Kidney tubule cell (primary cell): ENCODE measurements around the gene YBX1.
A peak's percentile ranks its signal among the peaks of the same experiment; 100 is the strongest.
"Not testable (repeated sequence)": the region's sequence is repeated elsewhere in the genome, so short reads cannot be mapped to it uniquely, and the experiment has no call there.

Experiments
- DNase-seq: peaks from one replicate; pipeline ENCODE4 v3.0.0-alpha.2; 2018; ENCODE audit warnings: low spot score

YBX1 gene

DNA sequence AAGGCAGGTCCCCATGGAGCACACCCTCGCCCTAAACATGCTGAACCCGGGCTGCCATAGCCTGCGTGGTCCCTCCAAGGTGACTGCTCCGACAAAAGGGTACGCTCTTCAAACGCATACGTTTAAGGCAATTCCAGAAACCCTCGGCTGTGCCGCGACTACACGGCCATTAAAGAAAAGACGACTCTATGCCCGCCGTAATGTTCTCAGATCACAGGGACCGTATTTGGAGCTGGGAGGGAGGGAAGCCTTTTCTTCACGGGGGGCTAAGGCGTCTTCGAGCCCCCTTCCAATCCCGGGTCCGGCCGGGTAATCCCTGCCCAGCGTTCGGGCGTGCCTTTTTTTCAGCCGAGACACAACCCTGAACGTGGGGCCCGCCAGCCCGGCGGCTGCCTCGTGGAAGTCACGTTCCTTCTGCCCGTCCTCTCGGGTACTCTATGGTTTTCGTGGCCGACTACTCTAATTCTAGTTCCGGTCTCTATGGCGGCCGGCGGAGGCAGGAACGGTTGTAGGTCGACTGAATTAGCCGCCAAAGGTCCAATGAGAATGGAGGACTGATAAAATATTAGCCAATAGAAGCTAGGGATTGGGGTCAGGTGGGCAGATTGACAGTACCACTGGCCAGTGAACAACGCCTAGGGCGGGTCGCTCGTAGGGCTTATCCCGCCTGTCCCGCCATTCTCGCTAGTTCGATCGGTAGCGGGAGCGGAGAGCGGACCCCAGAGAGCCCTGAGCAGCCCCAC, at the start of gene YBX1:
Gene YBX1 (plus strand): TSS at position 678 of the 743 bp plus-strand sequence. CDS start 148 bp downstream, outside the sequence.
- peak; percentile 99 for DNase-seq

DNA sequence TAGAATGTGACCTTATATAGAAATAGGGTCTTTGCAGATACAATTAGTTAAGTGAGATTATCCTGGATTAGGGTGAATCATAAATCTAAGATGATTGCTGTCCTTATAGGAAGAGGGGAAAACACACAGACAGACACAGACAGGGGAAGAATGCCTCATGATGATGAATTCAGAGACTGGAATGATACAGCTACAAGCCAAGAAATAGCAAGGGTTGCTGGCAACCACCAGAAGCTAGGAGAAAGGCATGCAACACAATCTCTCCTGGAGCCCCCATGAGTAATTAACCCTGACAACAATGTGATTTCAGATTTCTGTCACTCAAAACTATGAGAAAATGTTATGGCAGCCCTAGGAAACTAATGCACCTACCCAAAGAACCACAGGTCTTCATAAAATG, 43.1 kb upstream of the YBX1 start:
- DNase-seq: peak; percentile 9

DNA sequence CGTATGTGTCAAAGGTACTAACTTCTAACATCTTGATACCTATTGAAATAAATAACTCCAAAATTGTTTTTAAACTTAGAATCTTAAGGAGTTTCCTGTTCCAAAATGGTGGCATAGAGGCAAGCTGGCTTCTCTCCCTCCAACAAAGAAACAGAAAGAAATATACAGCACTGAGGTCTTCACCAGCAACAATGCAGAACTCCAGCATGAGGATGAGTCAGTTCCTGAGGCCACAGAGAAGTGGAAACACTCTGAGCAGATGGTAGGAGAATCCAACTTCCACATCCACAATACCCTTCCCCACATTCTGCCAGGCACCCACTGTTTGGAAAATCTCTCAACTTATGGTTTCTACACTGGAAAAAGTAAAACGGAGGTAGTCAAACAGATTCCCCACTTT, 36.2 kb upstream of the YBX1 start:
- peak; percentile 17 for DNase-seq

DNA sequence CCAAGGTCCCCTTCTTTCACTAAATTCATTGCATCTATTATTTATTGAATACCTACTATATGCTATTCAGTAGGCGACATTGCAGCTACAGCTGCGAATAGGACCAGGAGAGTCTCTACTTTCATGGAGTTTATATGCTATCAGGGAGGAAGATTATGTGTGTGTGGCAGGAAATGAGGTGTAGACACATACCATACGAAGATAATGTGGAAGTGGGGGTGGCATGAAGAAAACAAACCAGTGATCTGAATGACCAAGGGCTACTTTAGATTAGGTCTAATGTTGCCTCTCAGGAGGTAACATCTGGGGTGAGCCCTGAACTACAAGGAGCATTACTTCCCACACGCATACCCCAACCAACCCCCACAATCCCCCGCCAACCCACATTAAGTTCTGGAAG, 25.0 kb upstream of the YBX1 start:
- no peak for DNase-seq

DNA sequence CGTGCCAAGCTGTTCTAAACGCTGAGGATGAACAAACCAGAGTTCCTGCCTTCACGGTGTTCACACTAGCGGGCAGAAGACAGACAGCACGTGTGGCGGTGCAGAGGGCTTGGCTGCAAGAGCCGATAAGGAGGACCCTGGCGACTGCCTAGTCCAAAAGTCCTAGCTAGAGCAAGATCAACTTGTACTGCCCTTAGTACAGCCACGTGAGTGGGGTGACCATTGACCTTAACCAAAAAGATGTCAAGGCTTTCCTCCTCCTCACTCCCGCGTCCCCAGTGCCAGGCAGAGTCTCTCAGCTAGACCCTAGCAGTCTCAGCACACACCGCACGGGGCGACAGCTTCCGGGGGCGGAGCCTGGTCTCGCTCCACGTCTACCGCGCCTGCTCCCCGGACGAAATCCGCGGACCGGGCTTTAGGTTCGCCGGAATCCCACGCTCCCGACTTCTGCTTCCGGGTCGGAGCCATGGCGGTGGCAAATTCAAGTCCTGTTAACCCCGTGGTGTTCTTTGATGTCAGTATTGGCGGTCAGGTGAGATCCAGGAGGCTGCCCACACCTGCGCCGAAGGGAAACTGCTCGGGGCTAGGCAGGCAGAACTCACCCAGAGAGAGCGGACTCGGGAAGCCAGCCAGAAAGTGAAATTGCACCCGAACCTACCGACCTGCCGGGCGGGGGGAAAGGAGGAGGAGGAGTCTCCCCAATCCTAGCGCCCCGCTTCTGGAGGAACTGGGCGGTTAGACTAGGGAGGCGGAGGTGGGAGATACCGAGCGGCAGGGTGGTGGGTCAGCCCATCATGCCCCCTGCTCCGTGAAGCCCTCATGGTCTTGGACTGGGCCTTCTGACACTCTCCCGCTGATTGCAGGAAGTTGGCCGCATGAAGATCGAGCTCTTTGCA, 24.0 kb upstream of the YBX1 start, which contains the start of gene PPIH:
Gene PPIH (plus strand): TSS at position 443 of the 896 bp plus-strand sequence. CDS start 24 bp downstream, at position 467.
- peak; percentile 94 for DNase-seq

DNA sequence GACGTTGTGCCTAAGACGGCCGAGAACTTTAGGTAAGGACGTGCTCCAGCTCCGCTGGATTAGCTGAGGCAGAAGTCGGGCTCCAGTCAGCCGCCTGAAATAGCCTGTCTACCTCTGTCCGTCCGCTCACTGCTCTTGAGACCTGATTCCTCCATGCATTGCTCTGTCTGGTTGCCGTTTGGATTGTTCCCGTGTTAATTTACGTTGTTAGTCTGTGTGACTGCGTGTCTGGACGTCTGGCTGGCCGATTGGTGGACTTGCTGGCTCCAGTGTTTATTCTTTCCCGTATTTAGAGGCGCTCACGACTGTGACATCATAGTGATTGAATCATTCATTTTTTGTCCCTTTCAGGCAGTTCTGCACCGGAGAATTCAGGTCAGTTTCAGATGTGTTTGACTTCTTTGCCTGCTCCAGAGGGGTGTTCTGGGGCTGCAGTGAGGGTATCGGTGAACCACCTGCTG, 23.3 kb upstream of the YBX1 start:
- peak; percentile 18 for DNase-seq

DNA sequence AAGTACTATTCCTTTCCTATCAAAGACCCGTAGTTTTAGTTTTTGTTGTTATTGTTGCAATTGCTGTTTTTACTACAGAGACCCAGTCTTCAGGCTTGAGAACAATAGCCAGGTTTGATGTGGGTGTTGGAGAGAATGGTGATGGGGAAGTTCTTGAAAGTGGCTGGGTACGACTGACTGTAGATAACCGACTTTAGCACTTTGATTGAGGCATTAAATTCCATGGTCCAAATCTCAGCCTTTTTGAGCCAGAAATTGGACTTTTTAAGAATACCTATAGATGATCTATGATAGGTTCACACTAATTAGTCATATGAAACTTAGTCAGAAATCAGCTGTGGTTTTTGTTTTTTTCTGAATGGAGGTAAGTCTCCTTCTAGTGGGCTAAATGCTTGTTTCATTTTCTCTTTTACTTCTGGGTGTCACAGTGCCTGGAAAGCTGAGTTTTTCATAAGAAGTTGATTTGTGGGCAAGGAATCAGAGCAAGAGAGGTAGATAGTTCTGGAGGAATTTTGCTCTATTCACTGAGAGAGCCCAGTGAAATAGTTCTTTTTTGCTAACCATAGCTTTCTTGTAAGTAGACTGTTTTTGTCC, 21.2 kb upstream of the YBX1 start:
- no peak for DNase-seq

DNA sequence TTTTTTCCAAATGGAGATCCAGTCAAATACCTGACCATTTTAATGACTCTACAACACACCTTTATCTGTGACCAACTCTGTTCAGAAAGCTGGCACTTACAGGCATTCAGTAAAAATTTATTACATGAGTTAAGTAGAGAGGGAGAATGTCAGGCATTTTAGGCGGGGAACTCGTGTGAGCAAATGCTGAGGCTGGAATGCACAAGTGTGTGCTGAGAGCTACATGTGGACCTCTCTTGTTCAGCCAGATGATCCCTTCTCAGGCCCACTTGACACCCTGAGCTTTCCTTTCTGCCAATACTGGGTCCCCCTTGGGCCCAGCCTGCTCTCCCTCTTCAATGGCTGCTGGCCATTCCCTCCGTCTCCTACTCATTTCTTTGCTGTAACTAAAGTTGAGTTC, 12.3 kb upstream of the YBX1 start:
- DNase-seq: no peak

DNA sequence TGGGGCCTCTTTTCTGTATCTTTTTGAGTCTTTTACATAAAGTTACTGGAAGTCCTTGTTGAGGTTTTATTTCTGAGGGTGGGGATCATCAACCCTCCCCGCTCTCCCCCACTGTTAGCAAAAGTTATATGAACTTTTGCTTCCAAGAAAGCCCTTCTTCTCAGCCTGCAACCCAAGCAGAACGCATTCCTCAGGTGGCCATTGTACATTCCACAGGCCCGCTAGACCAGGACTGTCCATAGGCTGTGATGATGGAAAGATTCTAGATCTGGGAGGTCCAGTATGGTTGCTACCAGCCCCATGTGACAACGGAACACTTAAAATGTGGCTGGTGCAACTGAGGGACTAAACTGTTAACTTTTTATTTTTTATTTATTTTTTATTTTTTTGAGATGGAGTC, 11.8 kb upstream of the YBX1 start:
- no peak for DNase-seq

DNA sequence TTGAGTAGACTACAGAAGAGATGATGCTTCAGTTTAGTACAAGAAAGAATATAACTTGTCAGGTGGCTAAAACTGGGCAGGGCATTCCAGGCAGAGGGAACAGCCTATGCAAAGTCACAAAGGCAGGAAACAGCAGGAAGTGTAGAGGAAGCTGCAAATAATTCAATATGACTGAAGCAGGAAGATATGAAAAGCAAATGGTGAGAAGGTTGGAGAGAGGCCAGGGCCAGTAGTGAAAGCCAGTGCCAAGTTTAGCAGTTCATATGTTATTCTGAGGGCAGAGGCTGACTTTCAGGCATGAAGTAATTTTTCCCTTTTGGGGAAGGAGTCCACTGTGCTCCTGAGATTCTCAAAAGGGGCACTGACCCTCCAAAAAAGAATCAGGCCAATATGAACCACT, 8.0 kb upstream of the YBX1 start:
- no peak for DNase-seq

DNA sequence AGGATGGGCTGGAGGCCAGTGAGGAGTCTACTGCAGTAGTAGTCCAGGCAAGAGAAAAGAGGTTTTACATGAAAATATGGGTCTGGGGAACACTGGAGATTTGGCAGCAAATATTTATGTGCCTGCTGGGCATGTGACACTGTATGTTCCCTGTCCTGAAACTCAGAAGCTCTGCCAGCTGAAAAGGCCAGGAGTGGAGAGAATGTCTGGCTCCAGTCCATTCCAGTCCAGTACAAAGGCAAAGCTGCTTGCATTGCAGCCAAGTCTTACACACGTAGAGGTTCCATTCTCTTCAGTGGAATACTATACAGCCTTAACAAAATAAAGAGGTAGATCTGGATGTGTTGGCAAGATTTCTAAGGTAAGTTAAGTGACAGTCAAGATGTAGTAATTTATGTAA, 7.5 kb upstream of the YBX1 start:
- no peak for DNase-seq

DNA sequence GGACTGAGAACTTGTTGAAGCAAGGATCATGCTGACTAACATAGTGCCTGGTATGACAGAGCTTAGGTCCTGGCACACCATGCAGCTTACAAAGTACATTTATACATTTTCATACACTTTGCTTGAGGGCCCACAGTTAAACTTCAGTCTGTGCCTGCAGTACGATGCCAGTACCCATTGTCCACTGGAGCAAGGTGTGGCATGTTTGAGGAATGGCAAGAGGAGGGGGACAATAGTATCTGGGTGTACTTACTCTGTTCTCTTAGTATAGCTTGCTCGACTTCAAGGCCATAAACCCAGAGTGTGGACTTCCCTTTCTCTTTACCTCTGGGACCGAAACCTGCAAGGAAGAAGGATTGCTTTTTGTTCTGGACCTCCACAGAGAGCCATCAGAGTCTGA, 6.8 kb upstream of the YBX1 start:
- no peak for DNase-seq

DNA sequence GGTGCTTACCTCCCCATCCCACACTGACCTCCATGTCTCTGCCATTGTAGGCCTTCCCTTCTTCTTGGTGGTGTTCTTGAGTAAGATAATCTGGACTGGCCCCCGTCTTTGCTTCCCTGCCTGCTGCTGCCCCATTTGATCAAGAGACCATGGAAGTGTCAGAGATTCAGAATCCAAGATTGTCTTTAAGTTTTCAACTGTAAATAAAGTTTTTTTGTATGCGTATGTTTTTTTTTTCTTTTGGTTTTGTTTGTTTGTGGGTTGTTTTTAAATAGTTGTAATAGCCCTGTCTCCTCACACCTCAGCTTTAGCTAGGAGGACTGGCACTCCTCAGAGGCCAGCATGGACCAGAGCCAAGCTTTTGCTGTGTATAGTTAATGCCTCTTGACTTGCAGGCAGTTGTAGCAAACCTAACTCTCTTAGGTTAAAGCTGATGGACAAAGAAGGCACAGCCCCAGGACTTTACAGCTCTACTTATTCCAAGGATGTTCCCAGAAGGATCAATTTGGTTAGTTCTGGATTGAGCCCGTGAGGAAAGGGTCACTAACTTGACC, 5.6 kb upstream of the YBX1 start:
- no peak for DNase-seq

DNA sequence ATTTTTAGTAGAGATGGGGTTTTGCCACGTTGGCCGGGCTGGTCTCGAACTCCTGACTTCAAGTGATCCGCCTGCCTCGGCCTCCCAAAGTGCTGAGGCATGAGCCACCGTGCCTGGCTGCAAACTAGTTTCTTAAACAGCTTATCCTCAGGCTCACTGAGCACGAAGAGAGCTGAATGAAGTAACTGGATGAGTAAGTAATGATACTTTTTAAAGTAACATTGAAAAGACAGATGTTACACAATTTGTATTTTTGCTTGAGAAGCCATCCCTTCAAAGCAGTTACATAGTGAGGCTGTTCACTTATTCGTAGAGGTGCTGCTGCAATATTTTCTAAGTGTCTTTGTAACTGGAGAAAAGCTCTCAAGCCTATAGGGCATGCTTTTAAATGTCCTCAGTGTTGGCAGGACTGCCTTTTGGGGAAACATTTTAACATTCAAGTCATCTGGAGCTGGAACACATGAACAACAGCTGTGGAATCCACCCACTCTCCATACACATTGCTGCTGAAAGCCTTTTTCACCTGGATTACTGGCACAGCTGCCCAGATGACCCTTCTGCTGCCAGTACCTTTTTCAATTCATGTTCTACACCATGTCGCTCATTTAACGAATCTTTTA, 2.7 kb upstream of the YBX1 start:
- DNase-seq: no peak

DNA sequence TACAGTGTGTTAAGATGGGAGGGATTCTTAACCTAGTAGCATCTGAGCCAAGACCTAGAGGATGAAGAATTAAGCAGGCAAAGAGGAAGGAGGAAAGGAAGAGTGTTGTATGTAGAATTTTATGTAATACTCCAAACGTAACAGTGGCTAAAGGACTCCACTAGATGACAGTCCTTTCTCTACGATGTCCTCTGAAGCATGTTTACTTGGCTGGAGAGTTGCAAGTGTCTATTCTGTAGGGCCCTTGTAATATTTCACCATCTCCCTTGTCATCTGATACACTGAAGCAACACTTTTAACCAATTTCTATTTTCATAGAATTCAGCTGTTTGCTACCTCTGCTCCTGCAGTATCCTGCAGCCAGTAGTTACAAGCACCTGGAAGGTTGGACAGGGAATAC, 2.2 kb upstream of the YBX1 start:
- DNase-seq: no peak

DNA sequence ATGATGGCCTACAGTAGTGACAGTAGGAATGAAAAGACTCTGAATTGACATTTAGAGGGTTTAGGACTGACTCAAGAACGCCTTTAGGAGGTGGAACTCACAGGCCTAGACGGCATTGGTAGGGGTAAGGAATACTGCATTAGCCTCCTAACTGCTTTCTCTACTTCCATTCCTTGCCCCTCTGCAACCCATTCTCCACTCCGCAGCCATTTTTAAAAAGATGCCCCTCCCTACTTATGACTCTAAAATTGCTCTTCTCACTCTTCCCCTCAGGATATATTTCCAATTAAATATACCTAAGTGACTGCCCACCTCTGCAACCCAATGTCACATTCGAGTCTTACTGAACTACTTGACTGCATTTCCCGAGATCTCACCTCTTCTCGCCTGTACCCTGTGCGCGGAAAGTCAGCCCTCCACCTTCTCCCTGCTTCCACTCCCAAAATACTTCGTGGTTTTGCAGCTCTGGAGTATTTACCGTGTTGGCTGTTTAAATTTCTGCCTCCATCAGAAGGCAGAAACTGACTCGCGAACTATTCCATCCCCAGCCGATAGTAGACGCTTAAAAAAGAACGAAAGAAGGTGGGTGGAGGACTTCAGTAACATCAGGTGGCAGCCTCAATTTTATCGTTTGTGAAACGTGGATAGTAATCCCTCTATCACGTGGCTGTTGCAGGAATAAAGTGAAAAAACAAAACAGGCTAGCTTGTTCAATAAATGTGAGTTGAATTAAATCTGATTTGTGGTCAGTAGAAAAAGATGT, 1.1 kb upstream of the YBX1 start:
- peak; percentile 33 for DNase-seq

DNA sequence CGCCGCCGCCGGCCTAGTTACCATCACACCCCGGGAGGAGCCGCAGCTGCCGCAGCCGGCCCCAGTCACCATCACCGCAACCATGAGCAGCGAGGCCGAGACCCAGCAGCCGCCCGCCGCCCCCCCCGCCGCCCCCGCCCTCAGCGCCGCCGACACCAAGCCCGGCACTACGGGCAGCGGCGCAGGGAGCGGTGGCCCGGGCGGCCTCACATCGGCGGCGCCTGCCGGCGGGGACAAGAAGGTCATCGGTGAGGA, 193 bp downstream of the YBX1 start:
- DNase-seq: not testable (repeated sequence)

DNA sequence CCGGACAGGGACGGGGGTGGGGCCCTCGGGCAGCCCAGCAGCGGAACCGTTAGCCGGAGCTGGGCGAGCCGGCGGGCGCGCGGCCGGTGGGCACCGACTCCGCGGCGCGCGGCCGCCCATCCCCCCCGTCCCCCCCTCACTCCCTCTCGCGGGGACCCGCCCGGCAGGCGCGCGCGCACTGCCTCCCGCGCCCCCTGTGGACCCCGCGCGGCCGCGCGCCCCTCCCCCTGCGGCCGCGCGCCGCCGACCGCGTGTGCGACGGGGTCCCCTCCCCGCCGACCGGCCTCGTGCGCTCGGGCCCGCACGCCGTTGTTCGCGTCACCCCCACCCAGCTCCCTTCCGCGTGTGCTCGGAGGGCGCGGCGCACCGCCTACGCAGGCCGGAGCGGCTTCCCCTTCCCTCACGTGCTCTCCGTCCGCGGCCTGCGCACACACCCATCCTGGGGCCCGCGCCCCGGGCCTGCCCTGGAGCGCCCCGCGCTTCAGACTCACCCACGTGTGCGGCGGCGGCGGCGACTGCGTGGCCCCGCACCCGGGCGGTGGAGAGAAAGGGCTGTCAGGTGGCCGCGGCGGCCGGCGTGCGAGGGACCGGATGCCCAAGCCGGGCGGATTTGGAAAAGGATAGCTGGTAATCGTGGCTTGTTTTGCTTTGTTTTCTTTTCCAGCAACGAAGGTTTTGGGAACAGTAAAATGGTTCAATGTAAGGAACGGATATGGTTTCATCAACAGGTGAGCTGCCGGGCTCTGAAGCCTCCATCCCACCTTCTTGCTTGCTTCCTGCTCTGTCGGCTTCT, 717 bp downstream of the YBX1 start:
- peak; percentile 71 for DNase-seq

DNA sequence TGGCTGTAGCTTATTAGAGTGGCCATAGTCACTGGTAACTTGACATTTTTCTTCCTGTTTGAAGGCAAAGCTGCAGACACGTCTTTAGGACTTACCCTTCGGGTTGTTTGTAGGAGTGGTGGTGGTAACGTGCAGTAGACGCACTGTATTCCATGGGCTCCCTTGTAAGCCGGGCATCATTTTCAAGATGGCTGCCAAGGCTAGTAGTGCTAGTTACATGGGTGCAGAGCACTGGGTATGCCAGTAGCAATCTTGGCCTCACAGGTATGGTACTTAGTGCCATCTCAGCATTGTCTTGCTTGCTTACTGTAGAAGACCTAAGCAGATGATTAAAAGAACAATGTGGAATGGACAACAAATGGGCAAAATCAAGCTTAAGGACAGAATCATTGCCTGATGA, 1.9 kb downstream of the YBX1 start:
- peak; percentile 31 for DNase-seq

DNA sequence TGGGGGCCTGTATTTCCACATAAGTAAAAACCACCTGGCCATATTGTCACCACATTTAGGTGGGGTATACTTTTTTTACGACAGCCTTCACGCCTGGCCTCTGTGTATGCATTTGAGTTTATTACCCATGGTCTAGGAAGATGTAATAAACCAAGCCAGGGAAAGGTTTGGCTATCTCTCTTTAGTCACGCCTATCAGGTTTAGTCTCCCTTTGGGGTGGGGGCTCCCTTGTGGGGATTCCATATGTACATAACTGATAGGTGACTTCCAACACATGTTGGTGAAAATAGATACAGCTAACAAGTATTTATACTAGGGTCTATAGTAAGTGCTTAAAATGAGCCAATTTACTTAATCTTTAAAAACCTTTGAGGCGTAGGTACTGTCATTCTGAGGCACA, 4.2 kb downstream of the YBX1 start:
- no peak for DNase-seq

DNA sequence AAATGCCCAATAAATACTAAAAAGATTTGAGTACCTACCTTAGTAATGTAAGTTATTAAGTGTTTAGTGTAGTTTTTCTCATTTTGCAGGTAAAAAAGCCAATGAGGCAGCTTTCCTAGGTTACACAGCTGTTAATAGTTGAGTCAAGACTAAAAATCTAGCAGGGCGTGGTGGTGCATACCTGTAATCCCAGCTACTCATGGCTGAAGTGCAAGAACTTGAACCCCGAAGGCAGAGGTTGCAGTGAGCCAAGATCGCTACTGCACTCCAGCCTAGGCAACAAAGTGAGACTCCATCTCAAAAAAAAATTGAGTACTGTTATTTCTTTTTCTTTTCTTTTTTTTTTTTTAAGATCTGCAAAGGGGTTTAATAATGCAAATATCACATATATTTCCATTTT, 7.7 kb downstream of the YBX1 start:
- no peak for DNase-seq
